IMR-90 (cell line): ENCODE results near the gene GCK. TPM values are rescaled to one million over a fixed set of nuclear protein-coding genes. Genes with fewer than 3 reads are reported as not detected.

Experiments
- ATAC-seq: fragments of 200-7000 bp; cut with Tn5 transposase; 2 replicates; pipeline ENCODE4 v1.9.1; 2020; ENCODE audit warnings: low read depth, mild to moderate bottlenecking, moderate library complexity
- BruUV-seq: library from RNA; stranded (reverse); fragments of 400-500 nt; replicated peaks from 2 replicates; lab custom pipeline; 2021; lab: Mats Ljungman, UMichigan
- CTCF ChIA-PET: fragments of 300-600 bp; formaldehyde crosslinking; extraction: SDS; loops from one replicate; lab custom pipeline; 2021; ENCODE audit warnings: antibody characterized with exemption; lab: Yijun Ruan, JAX
- POLR2A ChIA-PET: fragments of 300-600 bp; sonication (Branson Sonifier 250); formaldehyde crosslinking; loops from one replicate; lab custom pipeline; 2022; ENCODE audit warnings: antibody characterized with exemption; ENCODE audit not compliant: unreplicated experiment; lab: Charles Lee
- DNase-seq: peaks from one replicate; pipeline ENCODE4 v3.0.0; 2013
- H2AFZ ChIP-seq: replicated peaks from 2 replicates; pipeline ENCODE3; 2013; ENCODE audit warnings: low read length, mild to moderate bottlenecking; ENCODE audit not compliant: poor library complexity
- H2AK5ac ChIP-seq: 2 replicates; pipeline ENCODE4 v1.6.1; 2013; ENCODE audit warnings: low read depth, low read length, inconsistent platforms
- H2AK9ac ChIP-seq: replicated peaks from 2 replicates; pipeline ENCODE3; 2013; ENCODE audit warnings: mild to moderate bottlenecking, low read depth, low read length, moderate library complexity; ENCODE audit not compliant: poor library complexity
- H2BK120ac ChIP-seq: 2 replicates; pipeline ENCODE4 v1.6.1; 2013; ENCODE audit warnings: low read depth, low read length, inconsistent platforms
- H2BK15ac ChIP-seq: 3 replicates; pipeline ENCODE4 v1.6.1; 2013; ENCODE audit warnings: low read depth, low read length, inconsistent platforms
- H2BK20ac ChIP-seq: 2 replicates; pipeline ENCODE4 v1.6.1; 2013; ENCODE audit warnings: low read depth, mild to moderate bottlenecking, inconsistent platforms, low read length, moderate library complexity
- H2BK5ac ChIP-seq: 2 replicates; pipeline ENCODE4 v1.6.1; 2013; ENCODE audit warnings: mild to moderate bottlenecking, low read depth, low read length, inconsistent platforms; ENCODE audit not compliant: poor library complexity, severe bottlenecking
- H3K14ac ChIP-seq: replicated peaks from 2 replicates; pipeline ENCODE4 v1.6.1; 2013; ENCODE audit warnings: low read depth, low read length, inconsistent platforms
- H3K18ac ChIP-seq: 2 replicates; pipeline ENCODE4 v1.6.1; 2013; ENCODE audit warnings: low read depth, low read length, control low read depth
- H3K23ac ChIP-seq: 2 replicates; pipeline ENCODE4 v1.6.1; 2013; ENCODE audit warnings: low read depth, low read length, inconsistent platforms
- H3K27ac ChIP-seq: 2 replicates; pipeline ENCODE4 v1.5.1; 2013; ENCODE audit warnings: mild to moderate bottlenecking, control low read depth, low read length; ENCODE audit not compliant: insufficient read depth
- H3K27me3 ChIP-seq: 2 replicates; pipeline ENCODE4 v1.6.1; 2013; ENCODE audit warnings: low read length; ENCODE audit not compliant: control insufficient read depth, insufficient read depth
- H3K36me3 ChIP-seq: 2 replicates; pipeline ENCODE4 v1.6.1; 2013; ENCODE audit warnings: low read length, mixed read lengths; ENCODE audit not compliant: control insufficient read depth, insufficient read depth
- H3K4ac ChIP-seq: 2 replicates; pipeline ENCODE4 v1.6.1; 2013; ENCODE audit warnings: low read depth, low read length, inconsistent platforms
- H3K4me1 ChIP-seq: 2 replicates; pipeline ENCODE4 v1.6.1; 2013; ENCODE audit warnings: low read length, mixed read lengths; ENCODE audit not compliant: control insufficient read depth, insufficient read depth
- H3K4me2 ChIP-seq: 2 replicates; pipeline ENCODE4 v1.6.1; 2013; ENCODE audit warnings: low read depth, mild to moderate bottlenecking, control low read depth, low read length, moderate library complexity
- H3K4me3 ChIP-seq: 2 replicates; pipeline ENCODE4 v1.5.1; 2013; ENCODE audit warnings: low read depth, mild to moderate bottlenecking, control low read depth, low read length, moderate library complexity; ENCODE audit not compliant: insufficient read depth
- H3K56ac ChIP-seq: 2 replicates; pipeline ENCODE4 v1.6.1; 2013; ENCODE audit warnings: low read length, inconsistent platforms; ENCODE audit not compliant: insufficient read depth; ENCODE audit errors: extremely low read depth
- H3K79me1 ChIP-seq, 2 experiments: 2 replicates each; pipeline ENCODE4 v1.6.1; 2013; ENCODE audit warnings: low read length in 2 of 2, inconsistent platforms in 1 of 2, low read depth in 1 of 2
- H3K9ac ChIP-seq: 2 replicates; pipeline ENCODE4 v1.6.1; 2013; ENCODE audit warnings: low read depth, low read length, control low read depth
- H3K9me1 ChIP-seq: 2 replicates; pipeline ENCODE4 v1.6.1; 2013; ENCODE audit warnings: low read length, inconsistent platforms; ENCODE audit not compliant: insufficient read depth
- H3K9me3 ChIP-seq: 2 replicates; pipeline ENCODE4 v1.6.1; 2013; ENCODE audit warnings: low read length; ENCODE audit not compliant: control insufficient read depth, insufficient read depth
- H4K20me1 ChIP-seq: 2 replicates; pipeline ENCODE4 v1.6.1; 2013; ENCODE audit warnings: low read length, inconsistent platforms; ENCODE audit not compliant: insufficient read depth
- H4K5ac ChIP-seq: 2 replicates; pipeline ENCODE4 v1.6.1; 2013; ENCODE audit warnings: mild to moderate bottlenecking, low read depth, low read length, control low read depth
- H4K8ac ChIP-seq, 2 experiments: 2 replicates each; pipeline ENCODE4 v1.6.1; 2013; ENCODE audit warnings: low read depth in 2 of 2, low read length in 2 of 2, control low read depth in 1 of 2, inconsistent platforms in 1 of 2
- H4K91ac ChIP-seq: 2 replicates; pipeline ENCODE4 v1.6.1; 2013; ENCODE audit warnings: low read depth, low read length, inconsistent platforms; ENCODE audit not compliant: insufficient read depth
- NFE2L2 ChIP-seq: fragments of 150-350 bp; IDR thresholded peaks from 2 replicates; pipeline ENCODE4 v1.6.1; 2016; ENCODE audit warnings: low read depth, mild to moderate bottlenecking, low read length
- WGBS, 2 experiments: methylation state at CpG; one replicate each; pipeline versions ENCODE4 v1.1.5 to v1.1.7; 2013; ENCODE audit warnings: missing lambda C conversion rate in 2 of 2; ENCODE audit not compliant: insufficient read length in 1 of 2; ENCODE audit errors: extremely low coverage in 2 of 2; 5-methylcytosine and 5-hydroxymethylcytosine counted together
- dilution Hi-C: fragments of 300-500 bp; cut with HindIII; formaldehyde crosslinking; loops from one replicate; pipeline ENCODE4 v1.14.3; 2018; ENCODE audit warnings: low sequenced_read_pairs; ENCODE audit not compliant: unreplicated experiment
- in situ Hi-C: fragments of 300-500 bp; cut with MboI; formaldehyde crosslinking; loops from 3 replicates; pipeline ENCODE4 v1.14.3; 2019; ENCODE audit warnings: low sequenced_read_pairs, inconsistent platforms, mixed read lengths
- intact Hi-C: fragments of 100-400 bp; cut with micrococcal nuclease; formaldehyde crosslinking; loops from 2 replicates; pipeline ENCODE4 v1.10.0; 2022
- polyA plus RNA-seq, 3 experiments: library from polyadenylated mRNA; depleted of rRNA; stranded (reverse); fragments of >200 nt; gene quantifications; 2 replicates each; pipeline ENCODE4 v1.2.3, GENCODE V29; 2012; ENCODE audit warnings: low replicate concordance in 1 of 3
- total RNA-seq: library from RNA; depleted of rRNA; stranded (reverse); fragments of >200 nt; gene quantifications from 2 replicates; pipeline ENCODE4 v1.2.3, GENCODE V29; 2012
- TF ChIP-seq, protein P1 (sequence below): fragments of 150-350 bp; IDR thresholded peaks from 2 replicates; pipeline ENCODE4 v1.6.1; 2016; ENCODE audit warnings: low read depth, mild to moderate bottlenecking, low read length, moderate library complexity, borderline replicate concordance
- TF ChIP-seq, protein P2 (sequence below): fragments of 150-350 bp; IDR thresholded peaks from 2 replicates; pipeline ENCODE4 v1.6.1; 2017; ENCODE audit warnings: mild to moderate bottlenecking, antibody characterized with exemption, low read length, low read depth

Gene GCK
- total and polyA plus RNA-seq, 2 of the 4 experiments (the other 2 are of a cell fraction), result 0.14 to 0.18 TPM

DNA sequence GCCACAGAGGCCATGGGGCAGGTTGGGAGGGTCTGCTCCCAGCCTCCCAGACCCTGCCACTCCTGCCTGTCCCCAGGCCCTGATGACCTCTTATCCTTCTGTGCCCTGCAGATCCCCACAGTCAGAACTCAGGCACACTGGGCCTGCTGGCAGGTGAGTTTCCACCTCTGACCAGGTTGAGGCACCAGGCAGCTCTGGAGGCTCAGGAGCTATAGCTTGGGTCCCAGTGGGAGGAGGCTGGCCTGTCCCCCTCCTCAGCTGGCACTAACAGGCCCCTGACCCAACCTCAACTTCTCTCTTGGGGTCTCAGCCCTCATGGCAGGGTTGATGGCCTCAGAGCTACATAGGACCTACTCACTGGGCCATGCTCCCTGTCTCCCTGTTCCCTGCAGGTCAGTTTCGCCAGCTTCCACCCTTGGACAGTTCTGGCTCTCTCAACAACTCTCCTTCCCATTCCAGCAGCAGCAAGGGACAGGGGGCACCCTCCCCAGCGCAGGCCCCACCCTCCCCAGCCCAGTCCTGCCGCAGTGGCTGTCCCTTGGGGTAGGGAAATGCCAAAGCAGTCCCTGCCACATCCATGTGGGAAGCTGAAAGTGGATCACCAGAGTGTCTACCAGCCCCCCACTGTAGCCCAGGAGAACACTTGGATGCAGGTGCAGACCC is 87.8 kb downstream of the GCK start:
- no peaks in the 10 kb centered on the region for H3K36me3 ChIP-seq
- peak overlapping the region; percentile 72; the same call in 1 of the 2 replicates for H4K91ac ChIP-seq
- no peak overlapping the region for H3K4me3 ChIP-seq
- DNase-seq (no peak), ATAC-seq (no peak)
- no peaks in the 10 kb centered on the region; a peak in 1 of 4 replicates for H3K79me1 ChIP-seq
- peak overlapping the region; percentile 32; the same call in 1 of the 2 replicates for H3K23ac ChIP-seq
- no CpG with 5 or more reads among the region's 3 CpGs for WGBS, 2 experiments
- H3K4me1 ChIP-seq, result peaks cover 36% of the 10 kb centered on the region
- POLR2A ChIA-PET, result no interaction called here
- peak overlapping the region; percentile 90 for H3K4ac ChIP-seq
- H3K27me3 ChIP-seq, result no peaks in the 10 kb centered on the region
- no peak overlapping the region; the same call in 1 of the 2 replicates for H3K18ac ChIP-seq
- CTCF ChIA-PET, result no interaction called here
- H3K9ac ChIP-seq, result no peak overlapping the region
- no peak for TF ChIP-seq NFE2L2
- TF ChIP-seq, protein P1, sequence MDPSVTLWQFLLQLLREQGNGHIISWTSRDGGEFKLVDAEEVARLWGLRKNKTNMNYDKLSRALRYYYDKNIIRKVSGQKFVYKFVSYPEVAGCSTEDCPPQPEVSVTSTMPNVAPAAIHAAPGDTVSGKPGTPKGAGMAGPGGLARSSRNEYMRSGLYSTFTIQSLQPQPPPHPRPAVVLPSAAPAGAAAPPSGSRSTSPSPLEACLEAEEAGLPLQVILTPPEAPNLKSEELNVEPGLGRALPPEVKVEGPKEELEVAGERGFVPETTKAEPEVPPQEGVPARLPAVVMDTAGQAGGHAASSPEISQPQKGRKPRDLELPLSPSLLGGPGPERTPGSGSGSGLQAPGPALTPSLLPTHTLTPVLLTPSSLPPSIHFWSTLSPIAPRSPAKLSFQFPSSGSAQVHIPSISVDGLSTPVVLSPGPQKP, result no peak
- TF ChIP-seq, protein P2, sequence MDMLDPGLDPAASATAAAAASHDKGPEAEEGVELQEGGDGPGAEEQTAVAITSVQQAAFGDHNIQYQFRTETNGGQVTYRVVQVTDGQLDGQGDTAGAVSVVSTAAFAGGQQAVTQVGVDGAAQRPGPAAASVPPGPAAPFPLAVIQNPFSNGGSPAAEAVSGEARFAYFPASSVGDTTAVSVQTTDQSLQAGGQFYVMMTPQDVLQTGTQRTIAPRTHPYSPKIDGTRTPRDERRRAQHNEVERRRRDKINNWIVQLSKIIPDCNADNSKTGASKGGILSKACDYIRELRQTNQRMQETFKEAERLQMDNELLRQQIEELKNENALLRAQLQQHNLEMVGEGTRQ, result no peak
- peak overlapping the region; percentile 90 for H2AFZ ChIP-seq
- peak overlapping the region; percentile 84; the same call in 1 of the 2 replicates for H2AK5ac ChIP-seq
- no TSS peak for BruUV-seq
- no peak overlapping the region for H3K4me2 ChIP-seq
- no peaks in the 10 kb centered on the region for H4K20me1 ChIP-seq
- peaks cover 29% of the 10 kb centered on the region for H3K9me1 ChIP-seq
- no peak overlapping the region for H2BK5ac ChIP-seq
- in situ Hi-C loops, result no loop called here
- H2BK15ac ChIP-seq, result no peak overlapping the region; the same call in 2 of the 3 replicates
- peak overlapping the region; percentile 97; the same call in 1 of the 2 replicates for H4K5ac ChIP-seq
- dilution Hi-C loops, result no loop called here
- no peaks in the 10 kb centered on the region for H3K9me3 ChIP-seq
- intact Hi-C loops, result loop anchor here (2.0 kb wide), 1 partner anchor 19 kb away; the partner anchor contains the start of gene POLM
- peak overlapping the region; percentile 70; the same call in 1 of the 2 replicates for H3K27ac ChIP-seq
- H4K8ac ChIP-seq, result peak overlapping the region; percentile 73 to 89; a peak in 2 of 4 replicates
- no peak overlapping the region for H2BK20ac ChIP-seq
- H3K14ac ChIP-seq, result no peak overlapping the region
- H2BK120ac ChIP-seq, result peak overlapping the region; percentile 91; the same call in 1 of the 2 replicates
- H2AK9ac ChIP-seq, result peak overlapping the region; percentile 4
- H3K56ac ChIP-seq, result no peak overlapping the region
